ENCODE measurements around the gene NPAS3.
A peak's percentile ranks its signal among the peaks of the same experiment; 100 is the strongest.

The NPAS3 gene

DNA sequence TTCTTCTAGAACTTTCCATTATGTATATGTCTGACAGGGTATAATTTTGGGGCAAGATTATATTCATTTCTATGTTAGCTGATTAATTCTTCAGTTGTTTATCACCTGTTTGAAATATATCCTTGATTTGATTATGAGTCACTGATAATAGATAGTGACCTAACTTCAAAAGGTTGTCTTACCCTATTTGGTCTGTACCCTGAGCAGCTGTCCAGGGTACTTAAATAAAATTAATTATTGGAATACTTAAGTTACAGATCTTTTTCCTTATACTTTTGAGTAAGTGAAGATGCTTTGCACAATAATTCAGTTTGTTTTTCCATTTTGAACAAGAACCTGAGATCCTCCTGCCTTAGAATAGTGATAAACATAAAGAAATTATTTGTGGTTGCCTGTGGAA is 13.2 kb upstream of the NPAS3 start:
- DNase-seq, result no peak
- in situ Hi-C loops (cut with HindIII; ENCODE audit: low pct_ligation_motif_present, low sequenced_read_pairs), result no loop called here
- Histone ChIP-seq H3K27ac (no peak overlapping the region), H3K27me3 (replicated peaks) (no peaks in the 10 kb centered on the region), H3K4me3 (ENCODE audit: low read depth, low read length) (no peak overlapping the region), H3K36me3 (replicated peaks) (no peaks in the 10 kb centered on the region)
- TF ChIP-seq, protein P1, sequence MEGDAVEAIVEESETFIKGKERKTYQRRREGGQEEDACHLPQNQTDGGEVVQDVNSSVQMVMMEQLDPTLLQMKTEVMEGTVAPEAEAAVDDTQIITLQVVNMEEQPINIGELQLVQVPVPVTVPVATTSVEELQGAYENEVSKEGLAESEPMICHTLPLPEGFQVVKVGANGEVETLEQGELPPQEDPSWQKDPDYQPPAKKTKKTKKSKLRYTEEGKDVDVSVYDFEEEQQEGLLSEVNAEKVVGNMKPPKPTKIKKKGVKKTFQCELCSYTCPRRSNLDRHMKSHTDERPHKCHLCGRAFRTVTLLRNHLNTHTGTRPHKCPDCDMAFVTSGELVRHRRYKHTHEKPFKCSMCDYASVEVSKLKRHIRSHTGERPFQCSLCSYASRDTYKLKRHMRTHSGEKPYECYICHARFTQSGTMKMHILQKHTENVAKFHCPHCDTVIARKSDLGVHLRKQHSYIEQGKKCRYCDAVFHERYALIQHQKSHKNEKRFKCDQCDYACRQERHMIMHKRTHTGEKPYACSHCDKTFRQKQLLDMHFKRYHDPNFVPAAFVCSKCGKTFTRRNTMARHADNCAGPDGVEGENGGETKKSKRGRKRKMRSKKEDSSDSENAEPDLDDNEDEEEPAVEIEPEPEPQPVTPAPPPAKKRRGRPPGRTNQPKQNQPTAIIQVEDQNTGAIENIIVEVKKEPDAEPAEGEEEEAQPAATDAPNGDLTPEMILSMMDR (IDR thresholded peaks at IDR 0.05; ENCODE audit: low read depth, low read length, missing control alignments), result no peak

DNA sequence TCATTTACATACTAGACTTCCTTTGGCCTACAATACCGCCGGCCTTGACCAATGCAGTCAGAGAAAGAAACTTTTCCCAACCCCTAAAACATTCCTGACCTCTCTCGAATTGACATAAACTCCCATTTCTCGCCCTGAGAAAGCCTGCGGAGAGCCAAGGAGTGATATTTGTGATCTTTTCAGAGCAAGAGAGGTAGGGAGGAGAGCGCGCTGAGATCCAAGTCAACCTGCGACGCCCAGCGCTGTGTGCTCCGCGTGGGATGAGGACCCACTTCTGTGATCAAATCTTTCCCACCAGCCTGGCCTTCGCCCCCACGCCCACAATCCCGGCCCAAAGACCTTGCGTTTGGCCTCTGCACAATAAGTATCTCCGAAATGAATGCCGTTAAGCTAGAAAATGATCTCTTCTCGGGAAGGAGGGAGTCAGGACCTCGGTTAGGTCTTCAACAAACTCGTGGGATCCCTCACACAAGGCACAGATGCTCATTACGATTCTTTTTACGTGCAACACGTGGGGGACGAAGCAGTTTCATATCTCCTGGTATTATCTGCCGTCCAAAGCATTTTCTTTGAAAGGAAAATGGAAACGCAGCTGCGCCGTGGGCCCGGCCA is 6.3 kb upstream of the NPAS3 start:
- no peaks in the 10 kb centered on the region for H3K36me3 ChIP-seq (replicated peaks)
- TF ChIP-seq, protein P1 (IDR thresholded peaks at IDR 0.05; ENCODE audit: low read depth, low read length, missing control alignments), result no peak
- H3K4me3 ChIP-seq (ENCODE audit: low read depth, low read length), result peak overlapping the region; percentile 48
- H3K27ac ChIP-seq, result no peak overlapping the region
- in situ Hi-C loops (cut with HindIII; ENCODE audit: low pct_ligation_motif_present, low sequenced_read_pairs), result no loop called here
- DNase-seq, result no peak
- H3K27me3 ChIP-seq (replicated peaks), result peaks cover 11% of the 10 kb centered on the region

DNA sequence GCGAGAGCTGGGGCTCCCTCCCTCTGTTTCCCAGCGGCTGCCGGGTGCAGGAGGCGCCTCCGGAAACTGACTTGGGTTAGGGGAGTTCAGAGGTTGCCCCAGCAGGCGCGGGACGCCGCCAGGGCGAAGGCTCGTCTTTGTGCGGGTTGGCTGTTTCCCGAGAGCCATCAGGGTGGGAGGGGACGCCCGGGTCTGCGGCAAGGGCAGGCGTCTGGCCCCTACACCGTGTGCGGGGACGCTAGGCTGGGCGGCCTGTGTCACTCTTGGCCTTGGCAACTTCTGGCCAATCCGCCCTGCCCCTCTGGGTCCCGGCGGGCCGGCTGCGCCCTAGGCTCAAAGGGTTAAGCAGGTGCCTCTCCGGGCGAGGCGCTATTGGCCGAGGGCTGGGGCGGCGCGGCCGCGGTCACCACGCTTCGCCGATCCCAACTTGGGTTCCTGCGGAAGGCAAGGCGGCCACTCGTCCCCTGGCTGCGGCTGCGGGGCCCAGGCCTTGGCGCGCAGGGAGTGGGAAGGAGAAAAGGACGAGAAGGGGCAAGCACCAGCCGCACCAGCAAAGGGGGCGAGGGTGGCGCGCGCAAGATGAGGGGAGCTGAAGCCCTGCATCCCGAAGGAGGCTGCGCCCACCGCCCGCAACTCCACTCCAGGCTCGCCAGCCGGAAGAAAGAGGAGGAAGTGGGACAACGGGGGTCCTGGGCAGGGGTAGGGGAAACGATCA is 5.6 kb upstream of the NPAS3 start:
- in situ Hi-C loops (cut with HindIII; ENCODE audit: low pct_ligation_motif_present, low sequenced_read_pairs), result no loop called here
- peak overlapping the region; percentile 48 for H3K4me3 ChIP-seq (ENCODE audit: low read depth, low read length)
- no peak for DNase-seq
- H3K27me3 ChIP-seq (replicated peaks), result peaks cover 11% of the 10 kb centered on the region
- TF ChIP-seq, protein P1 (IDR thresholded peaks at IDR 0.05; ENCODE audit: low read depth, low read length, missing control alignments), result no peak
- H3K36me3 ChIP-seq (replicated peaks), result no peaks in the 10 kb centered on the region
- H3K27ac ChIP-seq, result no peak overlapping the region

DNA sequence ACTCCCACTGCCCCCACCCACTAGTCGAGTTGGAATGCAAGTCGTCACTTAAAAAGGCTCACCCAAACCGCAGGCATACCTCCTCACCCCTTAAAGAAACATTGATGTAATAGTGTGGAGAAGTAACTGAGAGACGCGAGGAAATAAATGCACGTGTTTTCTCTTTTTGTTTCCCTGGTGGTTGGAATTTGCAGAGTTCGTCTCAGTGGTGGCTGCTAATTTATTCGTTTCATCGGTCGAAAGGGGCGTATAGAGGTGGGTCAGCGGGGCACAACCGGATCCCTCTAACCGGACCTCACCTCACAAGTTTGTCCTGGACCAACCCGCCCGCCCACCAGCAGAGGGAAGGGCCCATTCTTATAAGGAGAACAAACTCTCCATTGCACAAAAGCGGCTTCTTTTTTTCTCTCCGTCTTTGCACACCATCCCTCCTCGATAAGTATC is 5.0 kb upstream of the NPAS3 start:
- in situ Hi-C loops (cut with HindIII; ENCODE audit: low pct_ligation_motif_present, low sequenced_read_pairs), result no loop called here
- peak; percentile 37 for DNase-seq
- Histone ChIP-seq H3K27me3 (replicated peaks) (peaks cover 11% of the 10 kb centered on the region), H3K27ac (no peak overlapping the region), H3K4me3 (ENCODE audit: low read depth, low read length) (peak overlapping the region; percentile 48), H3K36me3 (replicated peaks) (no peaks in the 10 kb centered on the region)
- TF ChIP-seq, protein P1 (IDR thresholded peaks at IDR 0.05; ENCODE audit: low read depth, low read length, missing control alignments), result peak; percentile 46

DNA sequence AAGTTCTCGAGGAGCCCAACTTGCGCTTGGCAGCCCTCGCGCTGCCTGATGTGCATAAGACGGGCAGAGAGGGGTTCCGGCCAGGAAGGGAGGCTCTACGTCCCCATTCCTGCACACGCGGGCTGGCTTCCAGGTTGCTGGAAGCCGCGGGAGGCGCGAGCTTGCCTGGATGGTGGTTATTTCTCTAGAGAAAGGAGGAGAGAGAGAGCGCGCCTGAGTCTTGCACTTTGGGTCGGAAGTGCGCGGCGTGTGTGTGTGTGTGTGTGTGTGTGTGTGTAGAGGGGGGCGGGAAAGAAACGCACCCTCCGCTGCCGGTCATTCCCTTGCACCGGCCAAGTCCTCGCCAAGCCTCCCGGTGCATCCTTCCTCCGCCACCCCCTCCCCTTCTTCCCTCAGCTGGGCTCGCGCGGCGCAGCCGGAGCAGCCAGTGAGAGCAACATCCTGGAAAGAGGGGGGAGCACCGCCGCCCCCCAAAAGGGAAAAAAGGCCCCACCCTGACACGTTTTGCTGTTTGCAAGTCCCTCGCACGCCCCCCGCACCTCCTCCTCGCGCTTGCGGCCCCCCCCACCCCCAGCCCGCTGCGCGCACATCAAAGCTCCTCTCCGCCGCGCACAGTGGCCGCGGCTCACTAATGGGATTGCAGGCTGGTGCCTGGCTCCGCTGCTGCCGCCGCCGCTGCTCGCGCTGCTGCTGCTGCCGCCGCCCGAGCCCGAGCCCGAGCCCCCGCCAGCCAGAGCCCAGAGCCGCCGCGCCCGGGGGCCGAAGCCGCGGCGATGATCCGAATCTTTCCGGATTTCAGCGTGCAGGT is 4.4 kb upstream of the NPAS3 start:
- Histone ChIP-seq H3K27ac (no peak overlapping the region), H3K36me3 (replicated peaks) (no peaks in the 10 kb centered on the region), H3K27me3 (replicated peaks) (peaks cover 11% of the 10 kb centered on the region), H3K4me3 (ENCODE audit: low read depth, low read length) (peak overlapping the region; percentile 48)
- DNase-seq, result peak; percentile 12
- TF ChIP-seq, protein P1 (IDR thresholded peaks at IDR 0.05; ENCODE audit: low read depth, low read length, missing control alignments), result no peak
- in situ Hi-C loops (cut with HindIII; ENCODE audit: low pct_ligation_motif_present, low sequenced_read_pairs), result no loop called here
